HPDE6-E6E7 (cell line): ENCODE results near the gene ABO.
"Not testable (repeated sequence)": the region's sequence is repeated elsewhere in the genome, so short reads cannot be mapped to it uniquely, and the experiment has no call there.

ENCODE experiments used
- DNase-seq: peaks from one replicate; pipeline ENCODE4 v3.0.0; 2011; ENCODE audit warnings: missing footprints; ENCODE audit errors: extremely low spot score

ABO gene

DNA sequence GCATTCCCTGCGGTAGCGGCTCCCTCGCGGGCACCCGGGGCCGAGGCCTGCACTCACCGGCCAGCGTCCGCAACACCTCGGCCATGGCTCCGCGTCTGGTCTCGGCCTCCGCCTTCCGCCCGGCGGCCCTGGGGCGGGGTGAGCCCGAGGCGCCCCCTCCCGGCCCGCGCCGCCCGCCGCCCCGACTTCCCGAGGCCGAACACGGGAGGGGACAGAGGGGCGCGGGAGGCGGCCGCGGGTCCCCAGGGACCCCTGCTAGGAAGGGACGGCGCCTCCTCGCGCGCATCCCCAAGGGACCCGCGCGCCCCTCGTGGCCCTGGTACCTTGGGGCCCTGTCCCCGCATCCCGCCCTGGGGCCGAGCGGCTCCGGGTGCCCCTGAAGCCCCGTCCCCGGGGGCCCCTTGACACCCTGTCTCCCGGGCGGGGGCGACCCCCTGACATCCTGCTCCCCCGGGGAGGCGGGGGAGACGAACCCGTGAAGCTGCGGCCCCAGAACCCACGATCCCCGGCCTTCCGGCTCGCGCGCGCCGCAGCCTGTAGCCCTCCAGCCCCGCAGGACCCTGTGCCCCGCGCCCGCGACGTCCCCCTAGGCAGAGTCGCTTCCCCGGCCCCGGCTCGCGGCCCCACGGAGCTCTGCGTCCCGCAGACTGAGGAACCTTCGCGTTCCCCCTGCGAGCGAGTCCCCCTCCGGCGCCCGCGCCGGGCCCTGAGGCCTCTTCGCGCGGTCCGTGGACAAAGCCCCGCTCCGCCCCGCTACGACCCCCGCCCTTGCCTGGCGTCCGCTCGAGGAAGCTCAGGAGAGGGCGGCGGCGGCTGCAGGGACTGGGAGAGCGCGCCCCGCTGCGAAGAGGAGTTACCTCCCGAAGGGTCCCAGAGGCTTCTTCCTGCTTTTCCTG is at the start of gene ABO:
ABO (minus strand) TSS at position 97 of the 896 bp plus-strand sequence.
- no peak for DNase-seq

DNA sequence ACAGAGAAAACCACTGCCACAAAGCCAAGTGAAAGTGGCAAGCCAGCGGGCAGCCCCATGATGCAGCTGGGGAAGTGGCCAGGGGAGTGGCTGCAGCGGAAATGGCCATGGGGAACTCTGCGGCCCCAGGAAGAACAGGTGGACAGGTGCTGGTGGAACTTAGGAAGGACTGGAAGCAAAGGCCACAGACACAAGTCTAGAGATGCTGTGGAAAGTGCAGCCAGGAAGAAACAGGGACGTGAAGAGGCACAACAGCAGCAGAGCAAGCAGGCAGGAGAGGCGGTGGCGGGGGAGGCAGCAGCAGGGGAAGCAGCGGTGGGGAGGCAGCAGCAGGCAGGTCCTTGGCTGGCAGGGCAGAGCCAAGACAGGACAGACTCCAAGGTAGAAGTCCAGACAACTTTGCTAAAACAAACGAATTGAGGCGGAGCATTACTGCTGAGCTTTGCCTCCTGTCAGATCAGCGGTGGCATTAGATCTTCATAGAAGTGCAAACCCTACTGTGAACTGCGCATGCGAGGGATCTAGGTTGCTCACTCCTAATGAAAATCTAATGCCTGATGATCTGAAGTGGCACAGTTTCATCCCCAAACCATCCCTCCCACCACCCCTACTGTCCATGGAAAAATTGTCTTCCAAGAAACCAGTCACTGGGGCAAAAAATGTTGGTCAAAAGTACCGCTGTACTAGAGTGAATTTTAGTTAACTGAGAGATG is 49.1 kb upstream of the ABO start:
- DNase-seq, result no peak

DNA sequence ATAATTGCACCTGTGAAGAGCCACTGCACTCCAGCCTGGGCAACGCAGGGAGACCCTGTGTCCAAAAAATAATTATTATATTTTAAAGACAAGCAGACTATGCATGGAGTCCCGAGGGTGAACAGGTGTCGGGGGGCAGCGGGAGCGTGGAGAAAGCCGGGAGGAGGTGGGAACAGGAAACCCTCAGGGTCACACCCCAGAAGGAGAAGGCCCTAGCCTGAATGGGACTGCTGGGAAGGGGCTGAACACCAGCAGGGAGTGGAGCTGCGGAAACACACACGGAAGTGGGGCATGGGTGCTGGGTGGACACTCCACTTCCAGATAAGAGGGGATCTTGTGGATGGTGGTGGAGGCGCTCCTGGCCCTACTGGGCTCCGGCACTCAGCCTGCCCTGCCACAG is 48.2 kb upstream of the ABO start:
- DNase-seq, result no peak

DNA sequence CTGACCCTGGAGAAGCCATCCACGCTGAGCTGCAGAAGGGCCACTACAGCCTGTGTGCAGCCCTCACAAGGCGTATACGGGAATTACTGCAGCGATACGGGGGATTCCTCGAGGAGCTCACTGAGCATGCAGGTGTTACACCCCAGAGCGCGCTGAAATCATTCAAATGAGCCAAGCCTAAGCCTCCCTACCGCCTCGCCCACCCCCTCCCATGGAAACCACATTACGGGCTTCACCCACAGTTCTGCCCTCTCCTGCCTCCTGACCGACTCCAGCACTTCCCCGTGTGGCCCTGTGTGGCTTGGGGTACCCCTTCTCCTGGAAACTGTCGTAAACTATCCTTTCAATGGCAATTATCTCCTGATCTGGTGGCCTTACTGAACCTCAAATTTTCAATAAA is 47.7 kb upstream of the ABO start:
- DNase-seq, result no peak

DNA sequence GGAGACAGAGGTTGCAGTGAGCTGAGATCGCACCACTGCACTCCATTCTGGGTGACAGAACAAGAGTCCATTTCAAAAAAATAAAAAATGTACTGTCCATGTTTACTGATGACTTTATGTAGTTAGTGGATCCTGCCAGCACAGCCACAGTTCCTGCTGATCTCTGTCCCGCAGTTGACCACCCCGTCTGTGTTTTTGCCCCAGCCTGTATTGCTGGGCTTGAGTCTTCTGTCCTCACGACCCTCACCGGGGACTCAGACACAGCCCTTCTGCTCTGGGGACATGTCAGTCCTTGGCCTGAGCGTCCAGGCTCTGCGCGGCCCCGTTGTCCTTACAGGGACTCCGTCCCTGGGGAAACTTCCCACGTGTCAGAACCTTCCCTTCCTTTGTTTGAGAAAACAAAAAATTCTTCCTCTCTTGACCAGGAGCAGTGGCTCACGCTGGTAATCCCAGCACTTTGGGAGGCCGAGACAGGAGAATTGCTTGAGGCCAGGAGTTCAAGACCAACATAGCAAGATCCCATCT is 46.5 kb upstream of the ABO start:
- DNase-seq, result no peak

DNA sequence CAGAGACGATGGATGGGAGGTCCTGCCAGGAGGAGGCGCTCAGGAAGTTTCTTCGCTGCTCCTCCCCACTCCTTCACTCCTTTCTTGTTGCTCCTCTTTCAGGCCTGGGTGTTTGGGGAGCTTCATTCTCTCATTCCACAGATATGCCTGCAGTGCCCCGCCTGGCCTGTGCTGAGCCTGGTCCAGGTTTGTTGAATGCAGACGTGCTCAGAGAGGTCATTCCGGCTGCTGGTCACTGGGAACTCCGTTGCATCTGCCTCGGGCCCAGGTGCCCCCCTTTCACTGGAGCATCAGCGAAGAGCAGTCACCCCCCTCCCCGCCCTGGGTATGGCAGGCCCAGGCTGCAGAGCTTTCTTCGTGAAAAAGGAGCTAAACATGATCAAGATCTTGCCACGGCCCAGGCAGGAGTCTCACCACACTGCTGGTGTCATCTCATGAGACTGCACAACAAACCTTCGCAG is 45.5 kb upstream of the ABO start:
- no peak for DNase-seq

DNA sequence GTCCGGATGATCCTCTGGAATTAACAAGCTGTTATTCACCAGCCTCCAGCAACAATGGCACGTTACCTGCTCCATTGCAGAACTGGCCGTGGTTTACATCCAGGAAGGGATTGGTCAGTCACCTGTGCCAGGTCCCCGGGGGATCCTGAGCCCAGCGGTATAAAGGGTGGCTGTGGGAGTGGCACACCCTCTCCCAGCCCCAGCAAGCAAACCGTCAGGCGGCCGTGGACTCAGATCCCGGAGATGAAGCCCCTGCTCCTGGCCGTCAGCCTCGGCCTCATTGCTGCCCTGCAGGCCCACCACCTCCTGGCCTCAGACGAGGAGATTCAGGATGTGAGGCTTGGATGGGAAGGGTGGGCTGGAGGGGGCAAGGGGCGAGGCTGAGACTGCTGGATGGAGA is 42.5 kb upstream of the ABO start:
- not testable (repeated sequence) for DNase-seq

DNA sequence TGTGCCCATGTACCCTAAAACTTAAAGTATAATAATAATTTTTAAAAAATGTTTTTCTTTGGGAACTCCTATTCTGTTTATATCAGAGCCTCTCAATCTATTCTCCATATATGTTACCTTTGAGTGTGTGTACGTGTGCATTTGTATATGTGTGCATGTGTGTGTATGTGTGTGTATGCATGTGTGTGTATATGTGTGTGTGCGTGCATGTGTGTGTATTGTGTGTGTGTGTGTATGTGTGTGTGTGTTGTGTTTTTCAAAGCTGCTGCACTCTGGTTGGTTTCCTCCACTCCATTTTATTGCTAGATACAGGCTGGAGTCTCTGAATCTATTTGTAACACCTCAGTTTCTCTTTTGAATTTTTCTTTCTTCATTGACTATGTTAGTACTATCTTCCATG is 41.0 kb upstream of the ABO start:
- no peak for DNase-seq

DNA sequence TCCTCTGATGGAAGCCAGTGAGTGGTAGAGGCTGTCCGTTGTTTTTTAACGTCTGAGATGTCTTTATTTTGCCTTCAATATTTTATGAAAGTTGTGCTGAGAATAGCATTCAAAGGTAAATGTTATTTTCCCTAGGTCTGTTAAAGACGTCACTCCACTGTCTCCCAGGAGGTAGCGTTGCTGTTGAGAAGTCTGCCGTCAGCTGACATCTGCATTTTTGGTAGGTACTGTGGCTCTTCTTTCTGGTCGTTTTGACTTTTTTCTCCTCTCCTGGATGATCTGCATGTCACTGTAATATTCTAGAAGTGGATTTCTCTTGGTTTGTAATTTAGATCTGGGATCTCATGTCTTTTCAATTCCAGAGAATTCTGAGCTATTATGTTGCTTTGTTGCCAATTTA is 34.6 kb upstream of the ABO start:
- no peak for DNase-seq

DNA sequence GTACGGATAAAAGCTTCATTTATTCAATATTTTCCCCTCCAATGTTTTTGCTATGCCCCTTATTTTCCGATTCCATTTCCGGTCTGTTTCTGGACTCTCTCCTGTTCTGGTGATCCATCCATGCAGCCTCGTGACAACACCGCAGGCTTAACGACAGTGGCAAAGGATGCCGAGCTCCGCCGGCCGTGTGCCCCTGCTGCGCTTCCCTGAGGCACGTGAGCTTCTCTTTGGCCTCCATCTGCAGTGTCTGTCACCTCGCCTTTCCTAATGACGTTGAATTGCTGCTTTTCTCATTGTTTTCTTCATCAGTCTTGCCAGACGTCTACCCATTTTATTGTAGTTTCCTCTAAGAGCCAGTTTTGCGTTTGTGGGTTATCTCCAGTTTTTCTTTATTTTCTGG is 32.3 kb upstream of the ABO start:
- no peak for DNase-seq

DNA sequence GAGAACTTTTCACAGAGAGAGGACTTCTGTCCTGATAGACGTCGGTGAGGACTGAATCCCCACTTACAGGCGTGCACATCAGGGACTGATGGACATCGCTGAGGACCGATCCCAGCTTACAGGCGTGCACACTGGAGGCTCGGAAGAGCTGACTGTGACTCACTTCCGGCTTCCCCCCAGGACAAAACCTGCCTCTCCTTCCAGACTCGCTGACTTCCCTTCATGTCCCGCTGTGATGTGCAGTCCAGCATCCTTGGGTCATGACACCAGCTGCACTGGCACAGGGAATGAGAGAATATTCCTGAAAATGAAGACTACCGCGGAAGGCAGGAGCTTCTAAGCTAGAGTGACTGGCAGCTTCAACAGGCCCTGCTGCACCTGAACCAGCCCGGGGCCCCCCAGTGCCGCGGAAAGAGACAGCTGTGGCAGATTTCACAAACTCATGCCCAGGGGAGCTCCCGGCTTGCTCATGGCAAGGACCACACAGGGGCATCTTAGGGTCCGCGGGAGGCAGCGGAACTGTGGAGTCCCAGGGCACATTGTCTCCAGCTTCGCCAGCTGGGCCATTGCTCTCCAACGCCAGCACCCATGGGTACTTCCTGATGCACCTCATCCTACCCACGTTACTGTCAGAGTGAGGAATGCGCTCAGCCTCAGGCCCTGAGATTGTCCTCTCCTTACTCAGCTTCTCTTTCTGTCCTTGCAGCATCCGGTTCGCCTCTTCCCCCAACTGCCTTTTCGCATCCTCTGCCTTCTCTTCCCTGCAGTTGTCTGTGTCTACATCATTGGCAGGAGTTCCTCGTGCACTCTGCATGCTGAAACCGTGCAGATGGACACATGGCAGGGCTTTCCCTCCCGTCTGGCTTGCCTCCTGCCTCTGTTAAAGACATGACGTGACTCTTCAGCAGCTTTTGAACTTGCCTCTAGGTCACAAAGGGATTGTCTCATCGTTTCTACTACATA is 31.5 kb upstream of the ABO start:
- no peak for DNase-seq

DNA sequence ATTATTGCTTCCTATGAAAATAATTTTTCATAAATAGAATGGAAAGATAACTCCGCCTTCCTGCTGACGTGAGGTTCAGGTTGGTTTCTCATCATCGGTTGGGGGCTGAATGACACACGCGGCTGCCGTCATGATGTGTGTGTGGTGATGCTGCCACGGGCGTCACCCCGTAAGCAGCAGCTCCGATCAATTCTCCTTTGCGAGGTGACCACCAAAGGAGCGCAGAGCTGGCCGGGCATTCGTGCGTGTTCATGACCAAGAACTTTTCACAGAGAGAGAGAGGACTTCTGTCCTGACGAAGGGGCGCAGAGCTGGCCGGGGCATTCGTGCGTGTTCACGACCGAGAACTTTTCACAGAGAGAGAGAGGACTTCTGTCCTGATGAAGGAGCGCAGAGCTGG is 30.7 kb upstream of the ABO start:
- no peak for DNase-seq

DNA sequence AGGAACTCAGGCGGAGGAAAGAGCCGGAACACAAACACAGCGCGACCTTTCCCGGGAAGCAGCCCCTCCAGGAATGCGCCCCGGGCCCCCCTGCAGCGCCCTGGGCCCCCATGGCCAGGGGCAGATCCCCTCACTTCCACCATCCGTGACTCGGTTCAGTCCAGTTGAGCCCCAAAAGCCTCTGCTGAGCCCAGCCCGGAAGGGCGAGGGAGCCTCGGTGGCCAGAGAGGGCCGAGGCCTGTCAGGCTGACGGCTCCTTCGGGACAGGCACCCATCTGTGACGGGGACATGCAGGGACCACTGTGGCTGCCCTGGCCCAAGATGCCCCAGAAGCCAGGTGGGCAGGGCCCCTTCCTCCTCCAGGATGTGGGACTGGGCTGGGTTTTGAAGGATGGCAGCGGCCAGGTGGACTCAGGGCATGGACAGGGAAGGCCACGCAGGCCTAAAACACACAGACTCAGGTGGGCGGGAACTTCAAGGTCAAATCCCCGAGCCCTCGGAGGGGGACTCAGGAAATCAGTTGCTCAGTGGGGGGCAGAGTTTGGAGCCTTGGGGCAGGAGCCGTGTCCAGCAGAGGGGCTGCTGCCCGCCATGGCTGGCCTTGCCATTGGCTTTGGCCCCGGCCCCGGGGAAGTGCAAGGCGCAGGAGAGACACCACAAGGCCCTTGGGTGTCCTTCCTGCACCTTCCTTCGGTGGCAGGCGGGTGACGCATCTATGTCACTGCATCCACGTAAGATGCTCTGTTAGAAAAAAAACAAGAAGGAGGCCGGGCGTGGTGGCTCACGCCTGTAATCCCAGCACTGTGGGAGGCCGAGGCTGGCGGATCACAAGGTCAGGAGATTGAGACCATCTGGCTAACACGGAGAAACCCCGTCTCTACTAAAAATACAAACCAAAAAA is 29.7 kb upstream of the ABO start:
- no peak for DNase-seq

DNA sequence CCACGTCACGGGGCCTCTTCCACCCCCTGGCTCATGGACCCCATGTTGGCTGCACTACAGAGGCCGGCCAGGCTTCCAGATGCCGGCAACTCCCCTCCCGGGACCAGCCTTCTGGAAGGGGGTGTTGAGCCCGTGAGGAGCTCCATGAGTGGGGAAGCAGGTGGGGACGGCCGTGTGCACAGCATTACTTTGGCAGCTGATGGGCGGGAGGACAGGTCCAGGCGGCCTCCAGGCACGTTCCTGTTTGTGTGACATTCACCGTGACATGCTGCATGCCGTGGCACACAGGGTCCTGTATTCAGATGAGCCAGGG is 29.1 kb upstream of the ABO start:
- DNase-seq, result no peak

DNA sequence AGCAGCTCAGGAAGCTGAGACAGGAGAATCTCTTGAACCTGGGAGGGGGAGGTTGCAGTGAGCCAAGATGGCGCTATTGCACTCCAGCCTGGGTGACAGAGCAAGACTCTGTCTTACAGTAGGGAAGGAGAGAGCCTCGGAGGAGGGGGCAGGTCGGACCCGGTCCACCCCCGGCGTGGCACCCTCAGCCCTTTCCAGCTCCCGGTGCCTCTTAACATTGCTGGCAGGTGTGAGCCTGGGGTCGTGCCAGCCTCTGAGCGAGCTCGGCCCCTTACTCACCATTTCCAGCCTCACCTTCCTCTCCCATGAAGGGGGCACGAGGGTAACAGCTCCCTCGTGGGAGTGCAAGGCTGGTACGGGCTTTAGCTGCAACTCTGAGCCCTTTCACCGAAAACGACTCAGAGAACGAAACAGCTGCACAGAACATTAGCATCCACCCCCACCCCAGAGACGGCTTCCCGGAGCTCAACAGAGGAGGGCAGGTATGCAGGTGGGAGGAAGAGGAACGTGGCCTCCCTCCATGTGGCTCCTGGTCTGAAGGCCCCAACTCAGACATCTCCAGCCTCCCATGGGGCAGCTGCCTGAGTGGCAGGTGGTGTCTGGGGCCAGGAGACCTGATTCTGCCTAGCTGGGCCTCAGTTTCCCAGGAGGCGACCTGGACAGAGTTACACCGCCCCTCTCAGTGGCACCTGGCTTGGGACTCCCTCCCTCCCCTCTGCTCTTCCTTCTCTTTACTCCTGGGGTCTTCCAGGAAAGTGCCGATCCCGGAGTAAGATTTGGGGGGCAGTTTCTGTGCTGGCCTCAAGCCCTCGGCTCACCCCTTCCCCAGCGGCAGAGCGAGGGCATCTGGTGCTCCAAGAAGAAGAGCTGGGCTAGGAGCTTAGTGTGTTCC is 28.5 kb upstream of the ABO start:
- no peak for DNase-seq

DNA sequence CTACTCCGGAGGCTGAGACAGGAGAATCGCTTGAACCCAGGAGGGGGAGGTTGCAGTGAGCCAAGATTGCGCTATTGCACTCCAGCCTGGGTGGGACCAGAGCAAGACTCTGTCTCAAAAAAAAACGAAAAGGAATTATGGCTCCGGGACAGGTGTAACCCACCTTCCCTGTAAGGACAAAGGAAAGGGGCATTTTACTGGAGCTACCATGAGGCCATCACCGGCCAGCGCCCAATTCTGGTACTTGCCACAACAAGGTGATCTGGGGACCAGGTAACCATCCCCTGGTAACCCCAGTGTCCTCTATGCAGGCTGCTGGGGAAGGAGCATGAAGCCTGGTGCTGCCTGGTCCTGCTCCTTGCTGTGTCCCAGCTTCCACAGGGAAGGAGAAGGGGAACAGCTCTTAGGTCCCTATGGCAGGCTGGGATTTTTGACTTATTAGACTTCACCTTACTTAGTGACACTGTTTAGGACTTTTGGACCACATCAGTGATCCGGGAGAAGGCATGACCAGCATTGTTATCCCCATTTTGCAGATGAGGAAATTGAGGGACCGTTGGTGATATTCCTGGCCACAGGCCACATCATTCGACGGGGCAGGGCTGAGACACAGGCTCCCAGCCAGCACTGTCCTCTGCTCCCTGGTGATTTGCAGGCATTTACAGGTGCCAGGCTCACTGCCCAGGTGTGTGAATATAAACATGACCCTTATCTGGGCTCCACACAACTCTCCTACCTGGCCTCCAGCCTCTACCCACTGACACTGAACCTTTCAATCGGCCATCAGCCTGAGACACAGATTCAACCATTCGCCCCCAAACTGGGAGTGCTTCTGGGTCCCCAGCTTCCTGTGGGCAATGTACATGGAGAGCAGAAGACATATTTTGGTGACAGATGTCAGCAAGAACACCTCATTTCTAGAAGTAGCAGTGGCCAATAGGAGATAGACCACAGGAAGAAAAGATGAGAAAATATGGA is 26.5 kb upstream of the ABO start:
- no peak for DNase-seq

DNA sequence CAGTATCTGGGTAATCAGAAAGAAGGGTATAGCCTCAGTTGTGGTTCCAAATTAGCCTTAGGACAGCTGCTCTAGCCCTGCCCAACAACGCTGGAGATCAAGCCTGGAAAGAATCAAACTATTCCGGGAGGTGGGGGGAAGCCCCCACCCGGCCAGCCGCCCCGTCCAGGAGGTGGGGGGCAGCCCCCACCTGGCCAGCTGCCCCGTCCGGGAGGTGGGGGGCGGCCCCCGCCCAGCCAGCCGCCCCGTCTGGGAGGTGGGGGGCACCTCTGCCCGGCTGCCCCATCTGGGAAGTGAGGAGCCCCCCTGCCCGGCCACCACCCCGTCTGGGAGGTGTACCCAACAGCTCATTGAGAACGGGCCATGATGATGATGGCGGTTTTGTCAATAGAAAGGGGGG is 25.0 kb upstream of the ABO start:
- DNase-seq, result not testable (repeated sequence)

DNA sequence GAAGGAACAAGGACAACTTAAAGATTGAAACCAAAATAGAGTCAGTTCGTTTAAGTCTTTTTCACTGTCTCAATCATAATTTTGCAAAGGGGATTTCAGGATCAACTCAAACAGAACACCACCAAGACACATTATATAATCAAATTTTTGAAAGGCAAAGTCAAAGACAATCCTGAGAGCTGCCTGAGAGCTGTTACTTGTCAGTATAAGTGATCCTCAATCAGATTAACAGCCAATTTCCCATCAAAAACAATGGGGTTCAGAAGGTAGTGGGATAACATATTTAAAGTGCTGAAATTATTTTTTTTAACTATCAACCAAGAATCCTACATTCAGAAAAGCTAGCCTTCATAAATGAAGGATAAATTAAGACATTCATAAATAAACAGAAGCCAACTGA is 19.3 kb upstream of the ABO start:
- no peak for DNase-seq
